ENCODE data around the gene TMED8. TPM values are rescaled to one million over a fixed set of nuclear protein-coding genes. Genes with fewer than 3 reads are reported as not detected.

Gene TMED8
- total and polyA plus RNA-seq, 7 experiments from 2014 or later = 2.4 to 18.6 (median 6.0) TPM

DNA sequence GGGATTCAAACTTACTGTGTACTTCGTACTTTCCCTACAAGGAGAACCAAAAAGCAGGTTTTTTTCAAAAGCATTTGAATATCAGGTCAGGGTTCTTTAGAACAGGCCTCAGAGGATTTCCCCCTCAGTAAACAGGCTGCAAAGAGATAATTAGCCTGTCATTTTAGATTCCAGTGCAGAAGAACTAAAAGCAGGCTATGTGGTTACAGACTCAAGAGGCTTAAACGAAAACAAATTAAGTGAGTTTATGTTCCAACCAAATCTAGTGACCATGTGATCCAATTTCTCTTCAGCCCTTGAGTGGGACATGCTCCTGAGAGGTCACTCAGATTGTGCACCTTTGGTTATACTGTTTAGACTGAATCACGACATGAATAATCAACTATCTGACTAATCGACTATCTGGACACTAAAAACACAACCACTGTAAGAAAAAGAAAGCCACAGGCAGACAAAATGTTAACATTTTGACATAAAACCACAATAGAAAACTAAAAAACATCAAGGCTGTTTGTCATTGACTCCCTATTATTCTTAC lies 4.5 kb downstream of the TMED8 start:
- H3K4me3 Mint-ChIP-seq = peak overlapping the region in 2 of 10 donors; percentile 1 to 55
- POLR2A ChIA-PET = no interaction called here
- CTCF ChIA-PET = no interaction called here
- Histone ChIP-seq H3K36me3 (ENCODE audit: control insufficient read depth in 2 of 3, insufficient read depth in 3 of 3, low read length in 3 of 3) (peaks cover 0 to 5% (median 0%) of the 10 kb centered on the region in 3 experiments), H3K27ac (ENCODE audit: low read depth, low read length) (no peak overlapping the region), H3K4me3 (ENCODE audit: low read length) (no peak overlapping the region), H3K9me3 (ENCODE audit: control insufficient read depth in 2 of 3, low read length in 3 of 3) (no peaks in the 10 kb centered on the region), H3K4me1 (ENCODE audit: control insufficient read depth in 2 of 2, insufficient read depth in 2 of 2, low read length in 2 of 2) (peaks cover 14 to 17% of the 10 kb centered on the region in 2 donors), H3K27me3 (ENCODE audit: control insufficient read depth in 2 of 2, insufficient read depth in 2 of 2, low read length in 2 of 2) (no peaks in the 10 kb centered on the region)
- H3K27ac Mint-ChIP-seq = peak overlapping the region in 1 of 9 donors; percentile 65
- H3K36me3 Mint-ChIP-seq = peaks cover 0 to 31% (median 3%) of the 10 kb centered on the region in 5 donors
- intact Hi-C loops (cut with micrococcal nuclease) = no loop called here
- H3K9me3 Mint-ChIP-seq = peaks cover 0 to 4% (median 0%) of the 10 kb centered on the region in 11 donors
- DNase-seq (no peak), ATAC-seq (no peak)
- H3K4me1 Mint-ChIP-seq = peaks cover 31 to 62% (median 53%) of the 10 kb centered on the region in 7 donors
- no peaks in the 10 kb centered on the region for H3K27me3 Mint-ChIP-seq

DNA sequence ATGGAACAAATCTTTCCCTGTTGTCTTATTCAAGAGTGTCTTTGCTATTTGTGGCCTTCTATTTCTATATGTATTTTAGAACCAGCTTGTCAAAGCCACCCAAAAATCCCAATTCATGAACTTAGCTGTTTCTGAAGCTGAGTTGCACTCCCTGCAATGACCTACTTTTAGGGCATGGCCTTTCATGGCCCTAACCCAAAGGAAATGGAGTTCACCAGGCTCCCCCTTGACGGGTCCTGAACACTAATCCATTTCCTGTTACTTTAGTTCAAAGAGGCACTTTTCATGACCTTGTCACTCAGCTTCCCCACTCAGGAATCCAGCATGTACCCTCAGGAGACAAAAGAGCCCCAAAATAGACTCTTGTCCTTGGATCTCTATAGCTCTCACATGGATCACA lies 7.6 kb downstream of the TMED8 start:
- POLR2A ChIA-PET = no interaction called here
- peaks cover 23 to 41% (median 32%) of the 10 kb centered on the region in 7 donors for H3K4me1 Mint-ChIP-seq
- ATAC-seq (no peak), DNase-seq (no peak)
- H3K4me3 Mint-ChIP-seq = peak overlapping the region in 1 of 10 donors; percentile 18
- no peaks in the 10 kb centered on the region for H3K27me3 Mint-ChIP-seq
- intact Hi-C loops (cut with micrococcal nuclease) = no loop called here
- Histone ChIP-seq H3K27ac (ENCODE audit: low read depth, low read length) (no peak overlapping the region), H3K36me3 (ENCODE audit: control insufficient read depth in 2 of 3, insufficient read depth in 3 of 3, low read length in 3 of 3) (no peaks in the 10 kb centered on the region), H3K4me3 (ENCODE audit: low read length) (no peak overlapping the region), H3K9me3 (ENCODE audit: control insufficient read depth in 2 of 3, low read length in 3 of 3) (no peaks in the 10 kb centered on the region), H3K27me3 (ENCODE audit: control insufficient read depth in 2 of 2, insufficient read depth in 2 of 2, low read length in 2 of 2) (no peaks in the 10 kb centered on the region), H3K4me1 (ENCODE audit: control insufficient read depth in 2 of 2, insufficient read depth in 2 of 2, low read length in 2 of 2) (peaks cover 0 to 7% of the 10 kb centered on the region in 2 donors)
- CTCF ChIA-PET = no interaction called here
- peaks cover 0 to 4% (median 0%) of the 10 kb centered on the region in 11 donors for H3K9me3 Mint-ChIP-seq
- peaks cover 0 to 26% (median 3%) of the 10 kb centered on the region in 5 donors for H3K36me3 Mint-ChIP-seq
- no peak overlapping the region for H3K27ac Mint-ChIP-seq

DNA sequence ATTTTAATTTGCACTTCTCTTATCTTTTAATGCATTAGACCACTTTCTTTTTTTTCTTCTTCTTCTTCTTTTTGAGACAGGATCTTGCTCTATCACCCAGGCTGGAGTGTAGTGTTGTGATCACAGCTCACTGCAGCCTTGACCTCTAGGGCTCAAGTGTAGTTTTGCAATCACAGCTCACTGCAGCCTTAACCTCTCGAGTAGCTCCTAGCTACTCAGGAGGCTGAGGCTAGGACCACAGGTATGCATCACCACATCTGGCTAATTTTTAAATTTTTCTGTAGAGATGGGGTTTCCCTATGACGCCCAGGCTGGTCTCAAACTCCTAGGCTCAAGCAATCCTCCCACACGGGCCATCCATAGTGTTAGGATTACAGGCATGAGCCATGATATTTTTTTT lies 12.7 kb downstream of the TMED8 start:
- intact Hi-C loops (cut with micrococcal nuclease) = no loop called here
- POLR2A ChIA-PET = no interaction called here
- no peak for ATAC-seq
- Histone ChIP-seq H3K9me3 (ENCODE audit: control insufficient read depth in 2 of 3, low read length in 3 of 3) (no peaks in the 10 kb centered on the region), H3K36me3 (ENCODE audit: control insufficient read depth in 2 of 3, insufficient read depth in 3 of 3, low read length in 3 of 3) (no peaks in the 10 kb centered on the region), H3K4me1 (ENCODE audit: control insufficient read depth in 2 of 2, insufficient read depth in 2 of 2, low read length in 2 of 2) (peaks cover 0 to 1% of the 10 kb centered on the region in 2 donors), H3K4me3 (ENCODE audit: low read length) (no peak overlapping the region), H3K27ac (ENCODE audit: low read depth, low read length) (no peak overlapping the region), H3K27me3 (ENCODE audit: control insufficient read depth in 2 of 2, insufficient read depth in 2 of 2, low read length in 2 of 2) (no peaks in the 10 kb centered on the region)
- Mint-ChIP-seq H3K4me1 (peaks cover 3 to 17% (median 6%) of the 10 kb centered on the region in 7 donors), H3K9me3 (no peaks in the 10 kb centered on the region), H3K4me3 (no peak overlapping the region), H3K27me3 (no peaks in the 10 kb centered on the region), H3K36me3 (peaks cover 0 to 21% (median 10%) of the 10 kb centered on the region in 5 donors), H3K27ac (peak overlapping the region in 1 of 9 donors; percentile 70)
- no peak for DNase-seq
- CTCF ChIA-PET = no interaction called here

DNA sequence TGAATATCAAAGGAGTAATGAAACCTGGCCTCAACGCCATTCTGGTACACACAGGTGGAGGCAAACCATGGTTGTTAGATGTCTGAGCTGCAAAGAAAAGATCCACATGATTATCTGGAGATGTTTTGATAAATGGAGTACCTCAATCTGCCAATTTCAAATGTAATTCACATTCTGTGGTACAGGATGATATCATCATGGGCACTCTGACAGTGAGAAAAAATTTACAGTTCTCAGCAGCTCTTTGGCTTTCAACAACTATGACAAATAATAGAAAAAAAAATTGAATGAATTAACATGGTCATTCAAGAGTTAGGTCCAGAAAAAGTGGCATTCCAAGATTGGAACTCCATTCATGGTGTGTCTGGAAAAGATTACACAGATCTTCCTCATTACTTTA lies 17.3 kb downstream of the TMED8 start:
- H3K4me1 Mint-ChIP-seq = peaks cover 0 to 14% (median 4%) of the 10 kb centered on the region in 7 donors
- H3K27me3 ChIP-seq (ENCODE audit: control insufficient read depth in 2 of 2, insufficient read depth in 2 of 2, low read length in 2 of 2) = no peaks in the 10 kb centered on the region
- CTCF ChIA-PET = no interaction called here

DNA sequence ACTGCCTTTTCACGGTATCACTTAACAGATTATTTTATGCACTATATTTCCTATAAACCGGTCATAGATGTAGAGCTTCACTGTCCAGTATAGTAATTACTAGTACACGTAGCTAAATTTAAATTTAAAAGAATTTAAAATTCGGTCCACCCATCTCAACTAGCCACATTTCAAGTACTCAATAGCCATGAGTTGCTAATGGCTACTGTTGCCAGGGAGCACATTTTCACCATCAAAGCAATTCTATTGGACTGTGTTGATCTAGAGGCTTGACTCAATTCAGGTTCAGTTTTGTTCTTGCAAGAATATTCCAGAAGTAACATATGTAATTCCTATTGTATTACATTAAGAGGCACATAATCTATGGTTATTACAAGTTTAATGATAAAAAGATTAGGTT lies 20.0 kb downstream of the TMED8 start:
- Histone ChIP-seq H3K27me3 (ENCODE audit: control insufficient read depth in 2 of 2, insufficient read depth in 2 of 2, low read length in 2 of 2) (no peaks in the 10 kb centered on the region), H3K36me3 (ENCODE audit: control insufficient read depth in 2 of 3, insufficient read depth in 3 of 3, low read length in 3 of 3) (no peaks in the 10 kb centered on the region), H3K4me1 (ENCODE audit: control insufficient read depth in 2 of 2, insufficient read depth in 2 of 2, low read length in 2 of 2) (no peaks in the 10 kb centered on the region), H3K27ac (ENCODE audit: low read depth, low read length) (no peak overlapping the region), H3K9me3 (ENCODE audit: control insufficient read depth in 2 of 3, low read length in 3 of 3) (no peaks in the 10 kb centered on the region), H3K4me3 (ENCODE audit: low read length) (no peak overlapping the region)
- ChIA-PET CTCF (no interaction called here), POLR2A (no interaction called here)
- no peaks in the 10 kb centered on the region for H3K9me3 Mint-ChIP-seq
- H3K4me3 Mint-ChIP-seq = no peak overlapping the region
- peaks cover 0 to 16% (median 4%) of the 10 kb centered on the region in 5 donors for H3K36me3 Mint-ChIP-seq
- H3K4me1 Mint-ChIP-seq = peaks cover 0 to 13% (median 0%) of the 10 kb centered on the region in 7 donors
- intact Hi-C loops (cut with micrococcal nuclease) = no loop called here
- no peaks in the 10 kb centered on the region for H3K27me3 Mint-ChIP-seq
- H3K27ac Mint-ChIP-seq = no peak overlapping the region
- DNase-seq = no peak
- no peak for ATAC-seq

More for the DNA sequence above, 17.3 kb downstream of the TMED8 start:
- Mint-ChIP-seq H3K36me3 (peaks cover 0 to 17% (median 4%) of the 10 kb centered on the region in 5 donors), H3K4me3 (no peak overlapping the region), H3K9me3 (no peaks in the 10 kb centered on the region), H3K27me3 (no peaks in the 10 kb centered on the region), H3K27ac (no peak overlapping the region)
- Histone ChIP-seq H3K4me1 (ENCODE audit: control insufficient read depth in 2 of 2, insufficient read depth in 2 of 2, low read length in 2 of 2) (no peaks in the 10 kb centered on the region), H3K27ac (ENCODE audit: low read depth, low read length) (no peak overlapping the region), H3K9me3 (ENCODE audit: control insufficient read depth in 2 of 3, low read length in 3 of 3) (no peaks in the 10 kb centered on the region), H3K4me3 (ENCODE audit: low read length) (no peak overlapping the region), H3K36me3 (ENCODE audit: control insufficient read depth in 2 of 3, insufficient read depth in 3 of 3, low read length in 3 of 3) (no peaks in the 10 kb centered on the region)
- DNase-seq (no peak), ATAC-seq (no peak)
- intact Hi-C loops (cut with micrococcal nuclease) = no loop called here
- POLR2A ChIA-PET = no interaction called here

DNA sequence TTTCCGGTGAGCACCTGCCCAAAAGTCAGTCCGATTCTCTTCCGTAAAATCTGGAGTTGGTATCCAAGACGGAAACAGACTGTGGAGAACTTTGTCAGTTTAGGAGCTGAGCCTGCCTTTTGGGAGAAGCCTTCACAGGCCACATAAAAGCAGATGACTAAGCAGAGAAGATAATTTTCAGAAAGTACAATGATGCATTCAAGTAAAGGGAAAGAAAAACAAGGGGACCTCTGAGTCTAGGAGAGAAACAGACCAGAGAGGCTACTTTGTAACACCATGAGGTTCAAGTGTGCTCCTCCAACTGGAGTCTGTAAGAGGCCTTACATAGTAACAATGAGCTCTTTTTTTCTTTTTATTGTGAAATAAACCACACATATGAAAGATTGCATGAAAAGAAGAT lies 21.1 kb downstream of the TMED8 start:
- Mint-ChIP-seq H3K36me3 (peaks cover 0 to 12% (median 2%) of the 10 kb centered on the region in 5 donors), H3K27ac (peak overlapping the region in 1 of 9 donors; percentile 4), H3K4me1 (peaks cover 0 to 12% (median 0%) of the 10 kb centered on the region in 7 donors), H3K4me3 (no peak overlapping the region), H3K27me3 (no peaks in the 10 kb centered on the region), H3K9me3 (no peaks in the 10 kb centered on the region)
- no peaks in the 10 kb centered on the region for H3K9me3 ChIP-seq (ENCODE audit: control insufficient read depth in 2 of 3, low read length in 3 of 3)
- DNase-seq (no peak), ATAC-seq (no peak)
- H3K27ac ChIP-seq (ENCODE audit: low read depth, low read length) = no peak overlapping the region
- ChIA-PET CTCF (no interaction called here), POLR2A (no interaction called here)
- H3K4me1 ChIP-seq (ENCODE audit: control insufficient read depth in 2 of 2, insufficient read depth in 2 of 2, low read length in 2 of 2) = no peaks in the 10 kb centered on the region
- no peak overlapping the region for H3K4me3 ChIP-seq (ENCODE audit: low read length)
- H3K36me3 ChIP-seq (ENCODE audit: control insufficient read depth in 2 of 3, insufficient read depth in 3 of 3, low read length in 3 of 3) = no peaks in the 10 kb centered on the region
- H3K27me3 ChIP-seq (ENCODE audit: control insufficient read depth in 2 of 2, insufficient read depth in 2 of 2, low read length in 2 of 2) = no peaks in the 10 kb centered on the region
- intact Hi-C loops (cut with micrococcal nuclease) = no loop called here

DNA sequence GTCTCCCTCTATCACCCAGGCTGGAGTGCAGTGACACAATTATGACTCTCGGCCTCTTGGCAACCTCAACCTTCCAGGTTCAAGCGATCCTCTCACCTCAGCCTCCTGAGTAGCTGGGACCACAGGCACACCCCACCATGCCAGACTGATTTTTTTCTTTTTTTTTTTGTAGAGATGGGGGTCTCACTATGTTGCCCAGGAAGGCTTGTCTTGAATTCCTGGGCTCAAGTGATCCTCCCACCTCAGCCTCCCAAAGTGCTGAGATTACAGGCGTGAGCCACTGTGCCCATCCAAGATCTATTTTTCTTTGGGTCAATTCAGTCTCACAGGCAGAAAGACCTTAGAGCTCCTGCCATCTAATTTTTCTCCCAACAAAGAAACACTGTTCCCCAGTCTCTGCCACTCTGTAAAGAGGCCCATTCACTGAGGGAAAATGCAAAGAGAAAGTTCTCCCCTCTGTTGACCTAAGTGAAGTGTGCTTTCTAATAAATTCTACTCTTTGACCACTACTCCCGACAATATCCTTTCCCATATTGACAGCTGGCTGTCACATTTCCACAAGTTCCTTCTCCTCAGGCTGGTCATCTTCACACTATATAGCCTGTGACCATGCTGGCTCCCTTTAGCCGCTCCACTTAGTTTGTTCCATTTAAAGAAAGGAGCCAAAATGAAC lies 23.3 kb downstream of the TMED8 start:
- CTCF ChIA-PET = interaction anchor here (0.7 kb wide), 1 partner anchor 259 kb away, joined by 4 read pairs; no protein-coding TSS in a partner anchor
- no peaks in the 10 kb centered on the region for H3K27me3 Mint-ChIP-seq

More for the DNA sequence above, 23.3 kb downstream of the TMED8 start:
- POLR2A ChIA-PET = no interaction called here
- Histone ChIP-seq H3K9me3 (ENCODE audit: control insufficient read depth in 2 of 3, low read length in 3 of 3) (no peaks in the 10 kb centered on the region), H3K27ac (ENCODE audit: low read depth, low read length) (no peak overlapping the region), H3K4me3 (ENCODE audit: low read length) (no peak overlapping the region), H3K4me1 (ENCODE audit: control insufficient read depth in 2 of 2, insufficient read depth in 2 of 2, low read length in 2 of 2) (no peaks in the 10 kb centered on the region), H3K27me3 (ENCODE audit: control insufficient read depth in 2 of 2, insufficient read depth in 2 of 2, low read length in 2 of 2) (no peaks in the 10 kb centered on the region), H3K36me3 (ENCODE audit: control insufficient read depth in 2 of 3, insufficient read depth in 3 of 3, low read length in 3 of 3) (peaks cover 0 to 8% (median 0%) of the 10 kb centered on the region in 3 experiments)
- Mint-ChIP-seq H3K4me3 (no peak overlapping the region), H3K9me3 (no peaks in the 10 kb centered on the region), H3K27ac (peak overlapping the region in 2 of 9 donors; percentile 1 to 6), H3K4me1 (peaks cover 0 to 5% (median 0%) of the 10 kb centered on the region in 7 donors), H3K36me3 (peaks cover 4 to 23% (median 11%) of the 10 kb centered on the region in 5 donors)
- intact Hi-C loops (cut with micrococcal nuclease) = no loop called here
- no peak for DNase-seq
- ATAC-seq = no peak
